ENCODE data around the gene ADSL. TPM values are rescaled to one million over a fixed set of nuclear protein-coding genes. Genes with fewer than 3 reads are reported as not detected.
A peak's percentile ranks its signal among the peaks of the same experiment; 100 is the strongest.

The ADSL gene
- total and polyA plus RNA-seq, 2 donors (not counting 1 experiment from before 2014, with no cell fraction given), result 61.0 to 63.8 TPM

GRCh38 chr22:40412441-40412840 is 66.1 kb downstream of the ADSL start:
- peaks cover 53% of the 10 kb centered on the region for H3K4me1 Mint-ChIP-seq

More at GRCh38 chr22:40412441-40412840, 66.1 kb downstream of the ADSL start:
- H3K4me3 ChIP-seq (ENCODE audit: control extremely low read depth in 1 of 5, extremely low read depth in 1 of 5, insufficient read depth in 1 of 5, low read depth in 2 of 5, low read length in 4 of 5), result no peak overlapping the region
- Mint-ChIP-seq H3K4me3 (peak overlapping the region; percentile 66), H3K27me3 (no peaks in the 10 kb centered on the region), H3K27ac (peak overlapping the region; percentile 83), H3K9me3 (ENCODE audit: insufficient read depth) (no peaks in the 10 kb centered on the region)
- peak; percentile 32 for ATAC-seq (ENCODE audit: low read depth)
- H3K9ac ChIP-seq (ENCODE audit: low read length), result peak overlapping the region; percentile 4
- H3K4me1 ChIP-seq (ENCODE audit: control insufficient read depth in 2 of 2, insufficient read depth in 2 of 2, low read length in 2 of 2), result peaks cover 62 to 63% of the 10 kb centered on the region in 2 donors
- DNase-seq, result peak; percentile 77
- no peaks in the 10 kb centered on the region for H3K27me3 ChIP-seq (replicated peaks in 1 of 4; ENCODE audit: control extremely low read depth in 1 of 4, control insufficient read depth in 3 of 4, insufficient read depth in 4 of 4, low read length in 3 of 4)
- no peak overlapping the region for H2AFZ ChIP-seq (ENCODE audit: insufficient read depth, low read depth, low read length, poor library complexity, severe bottlenecking)
- TF ChIP-seq EZH2 (IDR thresholded peaks at IDR 0.05; ENCODE audit: borderline replicate concordance, insufficient read depth, low read depth, low read length, poor library complexity, severe bottlenecking) (no peak), CTCF (IDR thresholded peaks at IDR 0.05) (no peak)
- ChIA-PET POLR2A (no interaction called here), CTCF (interaction anchor here (7.2 kb wide), 1 partner anchor 23 kb away, joined by 51 read pairs; no protein-coding TSS in a partner anchor)
- H3K79me2 ChIP-seq (ENCODE audit: control insufficient read depth, insufficient read depth, low read length), result peaks cover 24% of the 10 kb centered on the region
- peak overlapping the region; percentile 76 for H3K4me2 ChIP-seq (replicated peaks; ENCODE audit: low read depth, low read length, poor library complexity, severe bottlenecking)
- H3K27ac ChIP-seq (ENCODE audit: low read length in 2 of 2), result peak overlapping the region; percentile 54 to 57
- no peaks in the 10 kb centered on the region for H3K9me3 ChIP-seq (ENCODE audit: control extremely low read depth in 1 of 3, control insufficient read depth in 2 of 3, insufficient read depth in 1 of 3, low read length in 2 of 3)
- H3K36me3 ChIP-seq (replicated peaks in 1 of 2; ENCODE audit: control extremely low read depth in 1 of 2, control insufficient read depth in 1 of 2, extremely low read depth in 1 of 2, insufficient read depth in 2 of 2, low read length in 1 of 2), result peaks cover 0 to 57% of the 10 kb centered on the region in 2 experiments
- peaks cover 13% of the 10 kb centered on the region for H4K20me1 ChIP-seq (ENCODE audit: control insufficient read depth, insufficient read depth, low read length, poor library complexity, severe bottlenecking)
- intact Hi-C loops (cut with micrococcal nuclease), result loop anchor here (1.0 to 10.0 kb wide), 2 partner anchors 12 to 52 kb away; no protein-coding TSS in a partner anchor
- no CpG with 5 or more reads among the region's 2 CpGs for WGBS (ENCODE audit: insufficient coverage)

All from B cell (primary cell).